UCSD-AML1 (cell line): ENCODE measurements around the gene PMF1.
"Not testable (repeated sequence)": the region's sequence is repeated elsewhere in the genome, so short reads cannot be mapped to it uniquely, and the experiment has no call there.

Experiments
- DNase-seq: peaks from one replicate; lab custom pipeline; 2025; ENCODE audit not compliant: unreplicated experiment; lab: John Stamatoyannopoulos, UW

The PMF1 gene

DNA sequence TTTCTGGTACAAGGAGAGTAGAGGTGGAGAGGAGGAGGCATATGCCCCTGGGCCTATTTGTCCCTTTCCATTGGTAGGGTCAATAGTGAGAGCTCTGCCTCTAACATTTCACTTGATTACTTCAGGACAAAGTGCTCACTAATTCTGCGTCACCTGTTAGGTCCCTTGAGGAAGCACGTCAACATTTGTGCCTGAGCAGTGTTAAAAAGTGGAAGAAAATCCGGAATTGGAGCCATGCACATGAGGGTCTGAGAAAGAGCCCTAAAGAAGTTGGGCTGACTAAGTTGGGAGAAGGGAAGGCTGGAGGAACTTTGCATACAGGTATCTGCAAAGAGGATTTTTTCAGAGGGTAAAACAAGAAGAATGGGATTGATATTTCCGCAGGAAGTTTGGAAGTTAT, 17.0 kb upstream of the PMF1 start:
- no peak for DNase-seq

DNA sequence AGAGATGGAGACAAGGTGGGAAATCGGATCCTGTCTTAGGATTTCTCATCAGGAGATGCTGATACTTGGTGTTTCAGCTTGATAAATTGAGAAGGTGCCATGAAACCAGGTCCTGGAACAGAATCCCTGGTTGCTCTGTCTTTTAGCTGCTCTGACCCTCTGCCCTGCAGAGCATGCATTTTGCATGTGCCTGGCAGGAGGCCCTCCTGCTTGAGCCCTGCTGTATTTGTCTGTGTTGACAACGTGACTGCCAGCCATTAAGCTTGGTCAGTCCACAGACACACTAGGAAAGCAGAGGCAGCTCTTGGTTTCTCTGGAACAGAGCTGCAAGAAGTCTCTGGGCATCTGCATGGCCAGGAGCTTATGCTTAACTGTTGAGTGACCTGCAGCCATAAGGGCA, 16.4 kb upstream of the PMF1 start:
- DNase-seq = no peak

DNA sequence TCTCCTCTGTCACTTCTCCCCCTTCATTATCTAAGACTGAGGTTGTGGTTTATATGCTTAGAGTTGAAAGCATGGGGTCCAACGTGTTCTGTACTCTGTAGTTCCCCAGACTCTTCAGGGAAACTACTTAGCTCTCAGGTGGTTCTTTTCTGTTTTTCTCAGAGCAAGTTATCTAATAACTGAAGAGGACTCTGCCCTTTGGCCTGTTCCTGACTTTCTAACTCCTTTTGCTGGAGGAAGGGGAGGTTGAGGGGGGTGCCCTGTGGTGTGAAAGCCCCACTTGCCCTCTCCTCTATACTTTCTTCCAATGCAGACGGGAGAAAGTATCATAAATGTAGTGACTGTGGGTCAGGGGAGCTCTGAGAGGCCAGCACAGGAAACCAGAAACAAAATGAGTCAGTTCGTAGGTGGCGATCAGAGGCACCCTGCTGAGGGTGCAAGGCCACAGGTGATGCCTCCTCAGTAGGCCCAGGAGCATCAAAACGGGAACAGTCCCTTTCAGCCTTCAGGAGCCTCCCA, 13.9 kb upstream of the PMF1 start:
- no peak for DNase-seq

DNA sequence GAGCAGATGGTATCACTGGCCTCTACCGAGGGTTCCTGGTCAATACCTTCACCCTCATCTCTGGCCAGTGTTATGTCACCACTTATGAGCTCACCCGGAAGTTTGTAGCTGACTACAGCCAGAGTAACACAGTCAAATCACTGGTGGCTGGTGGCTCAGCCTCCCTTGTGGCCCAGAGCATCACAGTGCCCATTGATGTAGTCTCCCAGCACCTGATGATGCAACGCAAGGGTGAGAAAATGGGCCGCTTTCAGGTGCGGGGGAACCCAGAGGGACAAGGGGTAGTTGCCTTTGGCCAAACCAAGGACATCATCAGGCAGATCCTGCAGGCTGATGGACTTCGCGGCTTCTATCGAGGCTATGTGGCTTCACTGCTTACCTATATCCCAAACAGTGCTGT, 12.8 kb upstream of the PMF1 start:
- DNase-seq = no peak

DNA sequence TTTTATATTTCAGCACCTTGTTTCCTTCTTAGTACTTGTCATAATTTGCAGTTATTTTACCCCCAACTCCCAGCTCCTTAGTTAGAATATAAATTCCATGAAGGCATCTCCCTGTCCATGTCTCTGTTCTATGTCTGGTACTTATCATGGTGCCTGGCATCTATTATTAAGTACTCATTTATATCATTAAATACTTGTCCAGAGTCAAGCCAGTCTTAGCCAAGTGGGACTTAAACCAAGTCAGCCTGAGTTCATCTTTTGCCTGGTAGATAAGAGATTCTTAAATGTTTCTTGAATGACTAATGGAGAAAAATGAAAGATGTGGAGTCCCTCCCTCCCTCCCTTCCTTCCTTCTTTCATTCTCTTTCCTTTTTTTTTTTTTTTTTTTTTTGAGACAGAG, 9.5 kb upstream of the PMF1 start:
- DNase-seq = no peak

DNA sequence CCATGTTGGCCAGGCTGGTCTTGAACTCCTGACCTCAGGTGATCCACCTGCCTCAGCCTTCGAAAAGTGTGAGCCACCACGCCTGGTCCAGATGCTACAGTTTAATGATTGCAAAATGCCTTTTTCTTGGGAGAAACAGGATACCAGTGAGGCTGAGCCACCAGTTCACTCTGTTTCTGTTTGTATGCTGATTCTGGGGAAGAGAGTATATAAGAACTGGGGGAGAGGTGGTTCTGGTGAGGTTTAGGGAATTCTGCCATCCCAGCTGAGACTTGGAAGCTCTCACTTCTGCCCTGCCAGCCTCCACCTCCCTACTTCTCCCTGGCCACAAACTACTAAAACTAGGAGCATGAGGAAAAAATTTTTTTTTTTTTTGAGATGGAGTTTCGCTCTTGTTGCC, 8.1 kb upstream of the PMF1 start:
- DNase-seq = no peak

DNA sequence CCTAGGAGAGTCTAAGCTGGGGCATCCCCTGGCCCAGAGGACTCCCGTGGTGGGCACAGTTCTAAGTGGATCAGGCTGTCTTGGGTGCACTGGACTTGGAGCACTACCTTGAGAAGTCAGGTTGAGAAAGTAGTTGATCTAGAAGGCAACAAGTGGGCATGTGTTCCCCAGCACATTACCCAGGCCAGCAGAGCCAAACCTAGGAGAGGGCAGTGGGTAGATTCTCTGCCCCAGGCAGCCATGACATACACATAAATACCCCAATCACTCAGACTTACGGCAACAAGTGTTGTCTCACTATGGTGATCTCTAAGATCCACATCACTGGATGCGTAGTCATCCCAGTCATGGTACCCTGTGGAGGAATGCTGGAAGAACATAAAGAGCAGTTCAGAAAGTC, 1.6 kb upstream of the PMF1 start:
- DNase-seq = no peak

DNA sequence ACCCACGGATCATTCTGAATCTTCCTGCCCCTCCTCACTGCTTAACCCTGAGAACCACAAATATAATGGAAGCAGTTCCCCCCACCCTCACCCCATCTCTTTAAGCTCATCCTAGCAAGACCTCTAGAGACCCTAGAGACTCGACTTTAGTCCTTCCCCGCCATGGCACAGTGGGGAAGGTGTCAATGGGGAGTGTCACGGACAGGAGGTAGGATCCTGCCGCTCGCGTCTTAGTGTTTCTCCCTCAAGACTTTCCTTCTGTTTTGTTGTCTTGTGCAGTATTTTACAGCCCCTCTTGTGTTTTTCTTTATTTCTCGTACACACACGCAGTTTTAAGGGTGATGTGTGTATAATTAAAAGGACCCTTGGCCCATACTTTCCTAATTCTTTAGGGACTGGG, 677 bp upstream of the PMF1 start:
- no peak for DNase-seq

DNA sequence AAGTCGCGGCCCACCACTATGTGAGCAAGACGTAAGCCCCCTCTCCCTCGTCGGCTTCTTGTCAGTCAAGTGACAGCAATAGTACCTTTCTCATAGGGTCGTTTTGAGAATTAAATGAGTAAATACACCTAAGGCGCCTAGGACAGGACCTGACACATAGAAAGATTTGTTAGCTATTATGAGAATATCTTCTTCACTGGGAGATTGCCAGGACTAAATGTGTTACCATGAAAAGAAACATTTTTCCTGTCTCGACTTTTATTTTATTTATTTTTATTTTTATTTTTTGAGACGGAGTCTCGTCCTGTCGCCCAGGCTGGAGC, 798 bp downstream of the PMF1 start:
- no peak for DNase-seq

DNA sequence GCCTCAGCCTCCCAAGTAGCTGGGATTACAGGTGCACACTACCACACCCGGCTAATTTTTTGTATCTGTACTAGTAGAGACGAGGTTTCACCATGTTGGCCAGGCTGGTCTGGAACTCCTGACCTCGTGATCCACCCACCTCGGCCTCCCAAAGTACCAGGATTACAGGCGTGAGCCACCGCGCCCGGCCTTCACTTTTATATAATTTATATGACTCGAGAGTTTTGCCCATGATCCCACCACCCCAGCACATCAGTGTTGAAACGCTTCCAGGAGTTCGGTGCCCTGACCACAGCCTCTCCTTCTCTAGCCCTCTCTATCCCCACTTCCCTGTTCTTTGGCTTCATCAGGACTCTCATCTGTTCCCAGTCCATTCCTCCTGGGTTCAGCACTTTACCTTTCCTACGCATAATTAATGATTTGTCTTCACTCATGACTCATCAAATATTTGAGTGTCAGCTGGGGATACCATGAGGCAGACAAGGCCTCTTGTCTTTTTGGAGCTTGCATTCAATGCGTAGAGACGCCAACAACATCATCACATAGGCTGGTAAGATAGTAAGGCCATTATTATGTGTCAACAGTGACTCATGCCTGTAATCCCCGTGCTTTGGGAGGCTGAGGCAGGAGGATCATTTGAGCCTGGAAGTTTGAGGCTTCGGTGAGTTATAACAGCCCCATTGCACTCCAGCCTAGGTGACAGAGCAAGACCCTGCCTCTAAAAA, 1.4 kb downstream of the PMF1 start:
- no peak for DNase-seq

DNA sequence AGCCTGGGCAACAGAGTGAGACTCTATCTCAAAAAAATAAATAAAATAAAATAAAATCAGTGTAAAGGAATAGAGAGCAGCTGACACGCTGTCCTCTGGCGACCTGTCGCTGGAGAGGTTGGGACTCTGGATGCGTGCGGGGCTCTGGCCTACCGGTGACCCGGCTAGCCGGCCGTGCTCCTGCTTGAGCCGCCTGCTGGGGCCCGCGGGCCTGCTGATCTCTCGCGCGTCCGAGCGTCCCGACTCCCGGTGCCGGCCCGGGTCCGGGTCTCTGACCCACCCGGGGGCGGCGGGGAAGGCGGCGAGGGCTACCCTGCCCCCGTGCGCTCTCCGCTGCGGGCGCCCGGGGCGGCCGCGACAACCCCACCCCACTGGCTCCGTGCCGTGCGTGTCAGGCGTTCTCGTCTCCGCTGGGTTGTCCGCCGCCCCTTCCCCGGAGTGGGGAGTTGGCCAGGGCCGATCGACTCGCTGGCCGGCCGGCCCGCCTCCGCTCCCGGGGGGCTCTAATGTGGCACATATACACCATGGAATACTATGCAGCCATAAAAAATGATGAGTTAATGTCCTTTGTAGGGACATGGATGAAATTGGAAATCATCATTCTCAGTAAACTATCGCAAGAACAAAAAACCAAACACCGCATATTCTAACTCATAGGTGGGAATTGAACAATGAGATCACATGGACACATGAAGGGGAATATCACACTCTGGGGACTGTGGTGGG, 3.7 kb downstream of the PMF1 start:
- not testable (repeated sequence) for DNase-seq

DNA sequence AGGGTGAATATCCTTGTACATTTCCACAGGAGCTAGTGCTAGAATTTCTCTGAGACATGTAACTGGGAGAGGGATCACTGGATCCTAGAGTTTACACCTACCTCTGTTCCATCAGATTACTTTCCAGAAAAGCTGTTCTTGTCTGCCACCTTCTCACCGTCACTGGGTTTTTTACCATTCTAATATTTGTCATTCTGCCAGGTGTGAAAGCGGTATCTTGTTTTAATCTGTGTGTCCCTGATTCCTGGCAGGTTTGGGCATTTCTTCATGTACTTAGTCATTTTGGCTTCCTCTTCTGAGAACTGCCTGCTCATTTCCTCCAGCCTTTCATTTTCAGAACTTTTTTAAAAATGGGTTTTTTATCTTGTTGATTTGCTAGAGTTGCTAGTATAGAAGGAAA, 5.1 kb downstream of the PMF1 start:
- no peak for DNase-seq

DNA sequence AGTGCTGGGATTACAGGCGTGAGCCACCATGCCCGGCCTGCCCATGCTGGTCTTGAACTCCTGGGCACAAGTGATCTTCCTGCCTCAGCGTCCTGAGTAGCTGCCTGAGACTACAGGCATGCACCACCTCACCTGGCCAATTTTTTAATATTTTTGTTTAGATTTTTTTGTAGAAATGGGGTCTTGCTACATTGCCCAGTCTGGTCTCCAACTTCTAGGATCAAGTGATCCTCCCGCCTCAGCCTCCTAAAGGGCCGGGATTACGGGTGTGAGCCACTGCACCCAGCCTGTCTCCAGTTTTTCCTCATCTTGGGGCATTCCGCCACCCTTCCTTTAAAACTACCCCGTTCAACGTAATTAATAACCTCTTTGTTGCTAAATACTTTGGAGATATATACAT, 7.4 kb downstream of the PMF1 start:
- DNase-seq = no peak

DNA sequence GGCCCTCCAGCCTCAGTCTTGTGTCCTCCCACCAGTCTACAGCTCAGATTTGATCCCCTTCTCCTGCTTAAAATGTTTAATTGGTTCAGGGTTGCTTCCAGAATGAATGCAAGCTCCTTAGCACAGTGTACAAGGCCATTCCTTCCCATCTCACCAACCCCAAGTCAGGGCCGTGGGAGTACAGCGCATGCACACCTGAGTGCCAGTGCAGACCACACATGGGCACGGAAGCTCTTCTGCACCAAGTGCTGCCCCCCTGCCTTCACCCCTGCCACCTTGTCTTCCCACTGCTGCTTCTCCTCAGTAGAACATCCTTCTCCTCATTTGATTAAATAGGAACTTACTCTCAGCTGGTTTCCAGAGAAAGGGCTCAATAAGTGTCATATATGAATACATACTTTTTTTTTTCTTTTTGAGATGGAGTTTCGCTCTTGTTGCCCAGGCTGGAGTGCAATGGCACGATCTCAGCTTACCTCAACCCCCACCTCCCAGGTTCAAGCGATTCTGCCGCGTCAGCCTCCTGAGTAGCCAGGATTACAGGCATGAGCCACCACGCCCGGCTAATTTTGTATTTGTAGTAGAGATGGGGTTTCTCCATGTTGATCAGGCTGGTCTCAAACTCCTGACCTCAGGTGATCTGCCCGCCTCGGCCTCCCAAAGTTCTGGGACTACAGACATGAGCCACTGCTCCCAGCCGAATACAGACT, 9.3 kb downstream of the PMF1 start:
- no peak for DNase-seq

DNA sequence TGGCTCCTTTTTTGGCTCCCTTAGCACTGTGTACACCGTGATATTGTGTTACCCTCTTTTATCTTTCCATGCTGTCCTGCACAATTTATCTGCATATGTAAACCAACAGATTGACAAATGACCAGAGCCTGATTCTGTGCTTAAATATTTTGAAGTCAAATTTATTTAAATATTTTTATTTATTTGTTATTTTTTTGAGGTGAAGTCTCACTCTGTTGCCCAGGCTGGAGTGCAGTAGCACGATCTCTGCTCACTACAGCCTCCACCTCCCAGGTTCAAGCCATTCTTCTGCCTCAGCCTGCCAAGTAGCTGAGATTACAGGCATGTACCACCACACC, 12.8 kb downstream of the PMF1 start:
- no peak for DNase-seq

DNA sequence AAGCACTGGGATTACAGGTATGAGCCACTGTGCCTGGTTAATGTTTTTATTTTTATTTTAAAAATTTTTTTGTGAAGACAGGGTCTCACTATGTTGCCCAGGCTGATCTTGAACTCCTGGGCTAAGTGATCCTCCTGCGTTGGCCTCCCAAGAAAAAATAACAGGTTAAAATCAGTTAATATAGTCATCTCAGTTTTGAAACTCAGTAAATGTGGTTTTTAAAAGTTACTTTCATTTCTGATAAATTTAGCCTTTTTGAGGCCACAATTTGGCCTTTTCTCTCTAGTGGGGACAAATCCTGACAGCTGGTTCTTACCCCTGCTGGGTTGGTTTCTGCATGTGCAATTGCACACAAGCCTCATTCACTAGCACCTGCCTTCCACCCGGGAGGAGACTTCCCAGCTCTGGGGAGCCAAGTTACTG, 13.3 kb downstream of the PMF1 start:
- no peak for DNase-seq

DNA sequence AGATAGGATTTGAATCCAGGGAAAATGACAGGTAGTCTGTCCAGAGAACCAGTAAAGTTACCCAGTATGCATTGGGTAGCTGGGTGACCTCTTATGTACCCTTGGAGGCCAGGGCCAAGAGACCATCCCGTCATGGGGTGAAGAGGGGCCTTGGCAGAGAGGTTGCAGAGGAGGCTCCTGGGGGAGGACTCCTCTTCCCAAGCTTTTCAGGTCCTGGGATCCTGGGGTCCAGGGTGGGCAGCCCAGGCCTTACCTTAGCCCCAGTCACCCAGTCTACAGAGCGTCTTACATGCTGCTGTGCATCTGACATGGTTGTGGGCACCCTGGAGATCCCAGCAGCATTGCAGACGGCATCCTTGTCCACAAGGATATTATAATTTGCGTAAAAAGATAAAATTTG, 14.0 kb downstream of the PMF1 start:
- no peak for DNase-seq

DNA sequence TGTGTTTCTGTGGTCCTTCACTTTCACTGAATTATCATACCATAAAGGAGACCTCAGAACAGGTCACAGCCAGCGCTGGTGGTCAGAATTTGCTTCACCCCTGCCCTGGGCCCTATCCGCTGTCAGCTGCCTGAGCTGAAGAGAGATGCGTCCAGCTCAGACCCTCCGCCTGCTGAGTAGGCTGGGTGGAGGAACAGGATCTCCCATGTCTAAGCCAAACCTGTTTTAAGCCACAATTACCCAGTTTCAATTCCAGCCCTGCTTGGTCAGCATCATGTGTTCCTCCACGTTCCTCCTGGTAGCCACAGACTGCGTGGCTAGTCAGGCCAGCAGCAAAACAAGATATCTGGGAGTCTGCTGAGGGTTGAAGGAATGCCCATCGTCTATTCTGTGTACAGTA, 15.7 kb downstream of the PMF1 start:
- no peak for DNase-seq

DNA sequence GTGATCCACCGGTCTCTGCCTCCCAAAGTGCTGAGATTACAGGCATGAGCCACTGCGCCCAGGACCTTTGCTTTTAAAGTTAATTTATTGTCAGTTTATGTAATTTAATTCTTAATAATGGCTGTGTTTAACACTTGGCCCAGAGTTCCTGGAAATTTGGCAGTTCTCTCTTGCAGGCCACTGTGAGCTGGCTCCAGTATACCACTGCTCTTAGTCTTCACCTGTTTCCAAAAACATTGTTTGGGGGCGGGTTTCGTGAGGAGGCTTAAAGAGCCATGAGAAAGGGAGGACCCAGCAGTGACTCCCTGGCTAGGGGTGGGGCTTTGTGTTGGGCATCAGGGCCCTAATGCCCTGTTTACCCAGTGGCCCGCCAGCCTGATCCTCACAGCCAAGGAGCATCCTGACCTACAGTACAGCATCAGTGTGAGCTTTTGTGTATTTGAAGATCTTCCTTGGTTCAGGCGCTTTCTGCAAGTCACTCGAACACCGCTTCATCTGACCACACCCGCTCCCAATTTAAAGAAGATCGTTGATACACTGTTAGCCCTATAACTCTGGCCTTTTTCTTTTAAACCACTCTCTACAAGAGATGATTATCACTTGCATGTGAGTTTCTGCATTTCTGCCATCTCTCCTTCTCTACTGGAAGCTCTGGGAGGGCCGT, 17.1 kb downstream of the PMF1 start:
- no peak for DNase-seq

DNA sequence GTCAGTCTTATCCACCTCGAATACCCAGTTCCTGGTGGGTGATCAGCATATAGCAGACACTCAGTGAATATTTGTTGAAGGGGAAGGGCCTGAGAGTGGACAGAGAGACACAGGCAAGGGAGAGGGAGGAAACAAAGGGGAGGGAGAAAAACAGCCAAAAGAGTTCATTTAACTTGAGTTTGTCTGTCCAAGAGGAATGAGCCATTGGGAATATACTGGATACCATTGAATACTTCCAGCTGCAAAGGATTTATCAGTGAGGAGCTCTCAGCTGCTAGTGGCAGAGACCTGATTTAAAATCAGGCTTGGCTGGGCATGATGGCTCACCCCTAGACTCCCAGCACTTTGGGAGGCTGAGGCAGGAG, 17.6 kb downstream of the PMF1 start:
- no peak for DNase-seq

DNA sequence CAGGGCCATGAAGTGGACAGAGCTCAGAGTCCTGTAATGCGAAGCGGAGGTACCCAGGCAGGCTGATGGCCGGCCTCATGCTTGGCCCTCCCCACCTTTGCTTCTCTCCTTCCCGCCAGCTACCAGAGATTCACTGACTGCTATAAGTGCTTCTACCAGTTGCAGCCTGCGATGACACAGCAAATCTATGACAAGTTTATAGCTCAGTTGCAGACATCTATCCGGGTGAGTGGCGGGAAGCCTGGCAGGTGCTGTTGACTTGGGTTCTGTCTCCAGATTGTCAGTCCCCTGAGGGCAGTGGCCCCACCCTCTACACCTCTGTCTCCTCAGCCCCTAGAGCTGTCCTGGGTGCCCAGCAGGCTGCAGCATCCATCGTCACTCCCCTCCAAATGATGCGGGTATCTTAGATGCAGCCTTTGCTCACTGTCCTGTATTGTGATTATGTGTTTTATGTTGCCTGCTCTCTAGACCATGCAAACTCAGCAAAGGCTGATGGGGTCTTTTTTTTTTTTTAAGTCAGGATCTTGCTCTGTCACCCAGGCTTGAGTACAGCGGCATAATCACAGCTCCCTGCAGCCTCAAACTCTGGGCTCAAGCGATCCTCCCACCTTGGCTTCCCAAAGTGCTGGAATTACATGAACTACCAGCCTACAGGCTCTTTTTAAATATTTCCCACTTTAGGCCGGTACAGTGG, 19.5 kb downstream of the PMF1 start:
- no peak for DNase-seq
